Peyer's patch (tissue), 4 donors: ENCODE data around the gene UVRAG.

ENCODE experiments used
- POLR2A ChIP-seq, 2 donors: fragments of 450-650 bp; IDR thresholded peaks; one replicate each; pipeline ENCODE4 v1.5.1; 2017; ENCODE audit warnings: antibody characterized with exemption in 2 of 2, mild to moderate bottlenecking in 2 of 2, moderate library complexity in 2 of 2
- TF ChIP-seq, protein P1 (sequence below), 6 experiments: fragments of 450-650 bp in 4 of 6; fragments of 200-600 bp in 2 of 6; sonication (generic) in 1 of 6; IDR thresholded peaks; one replicate each; pipeline ENCODE4 v1.5.1; 2017 to 2019; ENCODE audit warnings: antibody characterized with exemption in 6 of 6, mild to moderate bottlenecking in 3 of 6, moderate library complexity in 1 of 6

DNA sequence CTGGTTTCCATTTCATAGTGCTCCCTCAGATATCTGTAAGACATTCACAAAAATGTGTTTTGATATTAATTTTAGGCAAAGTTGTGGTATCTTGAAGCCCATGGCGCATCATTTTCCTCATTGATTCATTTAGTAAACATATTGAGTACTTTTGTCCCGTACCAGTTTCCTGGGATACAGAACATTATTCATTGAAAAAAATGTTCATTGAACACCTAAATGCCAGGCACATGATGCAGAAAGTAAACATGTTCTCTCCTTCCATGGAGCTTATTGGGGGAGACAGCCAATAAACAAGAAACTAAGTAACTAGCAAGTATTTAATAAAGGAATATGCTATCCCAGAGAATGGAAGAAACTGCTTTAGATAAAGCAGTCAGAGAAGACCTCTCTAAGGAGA lies 195.0 kb downstream of the UVRAG start:
- TF ChIP-seq, protein P1, sequence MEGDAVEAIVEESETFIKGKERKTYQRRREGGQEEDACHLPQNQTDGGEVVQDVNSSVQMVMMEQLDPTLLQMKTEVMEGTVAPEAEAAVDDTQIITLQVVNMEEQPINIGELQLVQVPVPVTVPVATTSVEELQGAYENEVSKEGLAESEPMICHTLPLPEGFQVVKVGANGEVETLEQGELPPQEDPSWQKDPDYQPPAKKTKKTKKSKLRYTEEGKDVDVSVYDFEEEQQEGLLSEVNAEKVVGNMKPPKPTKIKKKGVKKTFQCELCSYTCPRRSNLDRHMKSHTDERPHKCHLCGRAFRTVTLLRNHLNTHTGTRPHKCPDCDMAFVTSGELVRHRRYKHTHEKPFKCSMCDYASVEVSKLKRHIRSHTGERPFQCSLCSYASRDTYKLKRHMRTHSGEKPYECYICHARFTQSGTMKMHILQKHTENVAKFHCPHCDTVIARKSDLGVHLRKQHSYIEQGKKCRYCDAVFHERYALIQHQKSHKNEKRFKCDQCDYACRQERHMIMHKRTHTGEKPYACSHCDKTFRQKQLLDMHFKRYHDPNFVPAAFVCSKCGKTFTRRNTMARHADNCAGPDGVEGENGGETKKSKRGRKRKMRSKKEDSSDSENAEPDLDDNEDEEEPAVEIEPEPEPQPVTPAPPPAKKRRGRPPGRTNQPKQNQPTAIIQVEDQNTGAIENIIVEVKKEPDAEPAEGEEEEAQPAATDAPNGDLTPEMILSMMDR (IDR thresholded peaks at IDR 0.05): no peak
- no peak for TF ChIP-seq POLR2A (IDR thresholded peaks at IDR 0.05)
